Heart right ventricle (tissue), 16 donors: ENCODE measurements around the gene ITGAE. TPM values are rescaled to one million over a fixed set of nuclear protein-coding genes. Genes with fewer than 3 reads are reported as not detected.

ENCODE experiments used
- ATAC-seq, 8 donors: fragments of 200-7000 bp; cut with Tn5 transposase; one replicate each; pipeline ENCODE4 v1.9.1; 2020; ENCODE audit warnings: mild to moderate bottlenecking in 8 of 8, moderate library complexity in 8 of 8, moderate number of reproducible peaks in 1 of 8
- DNase-seq, 2 donors: peaks; one replicate each; pipeline ENCODE4 v3.0.0-alpha.2; 2020
- H3K27ac ChIP-seq, 10 donors: fragments of 200-600 bp; sonication (generic) in 2 of 10; one replicate each; pipeline versions ENCODE4 v1.5.0 to v1.8.0; 2020 to 2022; ENCODE audit warnings: mild to moderate bottlenecking in 3 of 10
- H3K27me3 ChIP-seq, 7 donors: fragments of 200-600 bp; one replicate each; pipeline ENCODE4 v1.8.0; 2021 to 2022; ENCODE audit warnings: mild to moderate bottlenecking in 2 of 7
- H3K36me3 ChIP-seq, 9 donors: fragments of 200-600 bp; sonication (generic) in 1 of 9; one replicate each; pipeline versions ENCODE4 v1.5.0 to v1.8.0; 2020 to 2022; ENCODE audit warnings: mild to moderate bottlenecking in 2 of 9
- H3K4me1 ChIP-seq, 9 donors: fragments of 200-600 bp; sonication (generic) in 1 of 9; one replicate each; pipeline versions ENCODE4 v1.5.0 to v1.8.0; 2020 to 2022; ENCODE audit warnings: mild to moderate bottlenecking in 4 of 9
- H3K4me3 ChIP-seq, 10 donors: fragments of 200-600 bp; sonication (generic) in 2 of 10; one replicate each; pipeline versions ENCODE4 v1.5.0 to v1.8.0; 2020 to 2022; ENCODE audit warnings: mild to moderate bottlenecking in 7 of 10, moderate library complexity in 2 of 10
- H3K9me3 ChIP-seq, 11 donors: fragments of 200-600 bp in 10 of 11; sonication (generic) in 2 of 11; one replicate each; pipeline versions ENCODE4 v1.5.0 to v1.8.0; 2013 to 2022; ENCODE audit warnings: mild to moderate bottlenecking in 2 of 11, control low read depth in 1 of 11, moderate library complexity in 1 of 11
- CTCF ChIP-seq, 9 donors: fragments of 200-600 bp; sonication (generic) in 2 of 9; IDR thresholded peaks; one replicate each; pipeline versions ENCODE4 v1.5.0 to v1.8.0; 2021 to 2022; ENCODE audit warnings: antibody characterized with exemption in 9 of 9, mild to moderate bottlenecking in 5 of 9, moderate library complexity in 1 of 9
- WGBS, 2 donors: extraction: QIAGEN DNeasy Blood & Tissue Kit; methylation state at CpG; one replicate each; pipeline ENCODE4 v1.1.7; 2013; ENCODE audit warnings: inconsistent platforms in 1 of 2; 5-methylcytosine and 5-hydroxymethylcytosine counted together
- intact Hi-C, 10 donors: fragments of 100-400 bp; cut with DNase I; formaldehyde crosslinking; loops; one replicate each; pipeline versions ENCODE4 v1.11.1 to v1.14.2; 2022
- polyA plus RNA-seq, 2 donors: library from polyadenylated mRNA; stranded (reverse); fragments of 200-250 nt; gene quantifications; one replicate each; pipeline ENCODE4 v1.2.3, GENCODE V29; 2013
- total RNA-seq, 10 donors: library from RNA; stranded (reverse); fragmentation: NEBNext Ultra II Directional in 3 of 10; extraction: Animal tissue kit (Norgen Biotek cat#: 25700) in 3 of 10; gene quantifications; one replicate each; pipeline versions ENCODE4 v1.2.1 to v1.2.4, GENCODE V29; 2021 to 2023
- donor health status: Arrhythmogenic right ventricular cardiomyopathy.
- donor health status: ischemic (EF 13 %, LVEDD 7.1; RV severe dilation, severe dysfunction).
- donor health status: healthy with polysubstance abuse.
- donor health status: DM: no; HTN: yes; CAD: no.
- donor health status: DM: no; HTN: no; CAD: no.
- donor health status: ischemic (EF 25% LVEDD 6.9; RV normal size, moderate dysfunction).
- donor health status: ischemic (EF 25% LVEDD 5.7; RV mildly dilated, moderate dysfunction).
- donor health status: healthy.
- donor health status: DM: yes; HTN: yes; CAD: no.
- donor health status: Ischemic cardiomyopathy.
- donor health status: ischemic (EF 35%, LVEDD 5.7; RV mildly dilated, moderate dysfunction).
- donor health status: nonischemic (EF 11% LVEDD 7.7; RV severe dilation, severe dysfunction).
- donor health status: DM: yes; HTN: yes; CAD: no.
- donor health status: PGD.
- donor health status: ischemic (EF 29% LVEDD 5.4; RV normal size, mild dysfunction).
- donor health status: nonischemic (EF 23%, LVEDD 6.1; RV moderate dilation, normal function).

ITGAE gene
- total and polyA plus RNA-seq, 12 donors: 14.0 to 35.4 (median 16.8) TPM

DNA sequence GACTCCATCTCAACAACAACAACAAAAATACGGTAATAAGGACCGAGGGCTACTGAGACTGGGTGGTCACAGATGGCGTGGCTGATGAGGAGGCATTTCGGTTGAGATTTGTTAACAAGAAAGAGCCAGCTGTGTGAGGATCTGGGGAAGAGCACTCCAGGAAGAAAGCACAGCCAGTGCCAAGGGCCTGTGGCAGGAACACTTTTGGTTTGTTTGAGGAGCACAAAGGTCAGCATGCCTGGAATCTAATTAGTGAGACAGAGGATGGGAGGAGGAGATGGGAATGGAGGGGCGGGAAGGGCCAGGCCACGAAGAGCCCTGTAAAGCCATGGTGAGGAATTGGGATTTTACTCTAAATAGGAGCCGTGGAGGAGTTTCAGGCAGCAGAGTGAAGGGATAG is 52.4 kb downstream of the ITGAE start:
- no peak for ATAC-seq
- no peak for TF ChIP-seq CTCF (IDR thresholded peaks at IDR 0.05)
- Histone ChIP-seq H3K9me3 (no peaks in the 10 kb centered on the region), H3K27ac (no peak overlapping the region), H3K4me3 (no peak overlapping the region), H3K36me3 (no peaks in the 10 kb centered on the region), H3K4me1 (peaks cover 0 to 7% (median 0%) of the 10 kb centered on the region in 9 donors), H3K27me3 (peaks cover 0 to 27% (median 0%) of the 10 kb centered on the region in 7 donors)
- 84 to 86% methylated on average over 7 of the region's 7 CpGs for WGBS, 2 donors
- no peak for DNase-seq
- intact Hi-C loops: loop anchor here in 1 of 10 donors (10.0 kb wide), 1 partner anchor 256 kb away; no protein-coding TSS in a partner anchor

DNA sequence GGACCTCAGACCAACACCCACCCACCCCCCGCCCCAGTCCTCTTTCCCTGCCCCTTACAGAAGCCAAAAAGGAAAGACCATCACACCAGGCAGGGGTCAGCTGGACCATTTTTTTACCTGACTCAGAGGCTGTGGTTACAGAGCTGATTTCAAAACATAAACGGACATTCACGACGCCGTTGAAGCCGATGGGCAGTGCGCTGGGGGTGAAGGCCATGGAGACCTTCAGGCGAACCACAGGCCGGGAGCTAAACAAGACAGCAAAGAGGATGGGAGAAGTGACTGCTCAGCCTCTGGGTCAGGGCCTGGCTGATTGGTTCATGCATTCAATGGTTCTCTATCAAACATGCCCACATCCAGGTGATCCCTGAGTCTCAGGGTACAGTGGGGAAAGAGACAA is 53.2 kb downstream of the ITGAE start:
- no peak for TF ChIP-seq CTCF (IDR thresholded peaks at IDR 0.05)
- Histone ChIP-seq H3K9me3 (no peaks in the 10 kb centered on the region), H3K27ac (no peak overlapping the region), H3K4me3 (no peak overlapping the region), H3K27me3 (peaks cover 0 to 20% (median 0%) of the 10 kb centered on the region in 7 donors), H3K4me1 (peaks cover 0 to 7% (median 0%) of the 10 kb centered on the region in 9 donors), H3K36me3 (no peaks in the 10 kb centered on the region)
- WGBS, 2 donors: 88 to 93% methylated on average over 9 of the region's 9 CpGs
- ATAC-seq (no peak), DNase-seq (no peak)
- intact Hi-C loops: loop anchor here in 1 of 10 donors (10.0 kb wide), 1 partner anchor 257 kb away; no protein-coding TSS in a partner anchor

DNA sequence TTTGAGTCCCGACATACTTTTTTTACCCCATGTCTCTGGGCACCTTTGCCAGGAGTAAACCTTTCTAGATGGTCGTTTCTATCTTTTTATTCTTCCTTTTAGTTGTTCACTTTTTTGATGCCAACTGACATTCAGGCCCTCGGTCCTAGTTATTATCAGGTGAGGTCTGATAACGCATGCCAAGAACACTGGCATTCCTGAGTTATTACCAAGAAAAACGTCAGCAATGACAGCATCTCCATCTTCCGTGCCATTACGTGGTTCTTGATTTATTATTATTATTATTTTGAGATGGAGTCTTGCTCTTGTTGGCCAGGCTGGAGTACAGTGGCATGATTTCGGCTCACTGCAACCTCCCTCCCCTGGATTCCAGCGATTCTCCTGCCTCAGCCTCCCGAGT is 55.9 kb downstream of the ITGAE start:
- TF ChIP-seq CTCF (IDR thresholded peaks at IDR 0.05): no peak
- intact Hi-C loops: loop anchor here in 1 of 10 donors (10.0 kb wide), 1 partner anchor 260 kb away; no protein-coding TSS in a partner anchor
- peaks cover 0 to 5% (median 0%) of the 10 kb centered on the region in 9 donors for H3K4me1 ChIP-seq
- ATAC-seq (no peak), DNase-seq (no peak)
- peaks cover 0 to 4% (median 0%) of the 10 kb centered on the region in 7 donors for H3K27me3 ChIP-seq
- WGBS, 2 donors: 78 to 79% methylated on average over 10 of the region's 10 CpGs
- no peaks in the 10 kb centered on the region for H3K9me3 ChIP-seq
- no peaks in the 10 kb centered on the region for H3K36me3 ChIP-seq
- no peak overlapping the region for H3K4me3 ChIP-seq
- H3K27ac ChIP-seq: no peak overlapping the region

- H3K9me3 ChIP-seq: no peaks in the 10 kb centered on the region
- H3K27ac ChIP-seq: no peak overlapping the region
- H3K36me3 ChIP-seq: no peaks in the 10 kb centered on the region
- DNase-seq: no peak
- WGBS, 2 donors: 63 to 76% methylated on average over 3 of the region's 3 CpGs
- intact Hi-C loops: loop anchor here in 1 of 10 donors (10.0 kb wide), 1 partner anchor 261 kb away; no protein-coding TSS in a partner anchor
- TF ChIP-seq CTCF (IDR thresholded peaks at IDR 0.05): no peak
- no peak for ATAC-seq
- H3K4me1 ChIP-seq: no peaks in the 10 kb centered on the region
- no peak overlapping the region for H3K4me3 ChIP-seq
- no peaks in the 10 kb centered on the region for H3K27me3 ChIP-seq
Measured at GRCh38 chr17:3744014-3744413, 57.0 kb downstream of the ITGAE start.
